RCC 7860 (cell line): ENCODE data around the gene PCDHGB5.
A peak's percentile ranks its signal among the peaks of the same experiment; 100 is the strongest.
"Not testable (repeated sequence)": the region's sequence is repeated elsewhere in the genome, so short reads cannot be mapped to it uniquely, and the experiment has no call there.

Experiments used
- DNase-seq: peaks from one replicate; pipeline ENCODE4 v3.0.0-alpha.2; 2015; ENCODE audit warnings: low spot score
- FAIRE-seq: peaks from 2 replicates; lab custom pipeline; 2012; peaks lifted over from hg19 to GRCh38; lab: Jason Lieb, UNC

Gene PCDHGB5

GRCh38 chr5:141397756-141398551, at the start of gene PCDHGB5:
Gene PCDHGB5, plus strand, starts transcription at chr5:141397947. Its CDS starts 181 bp downstream, at chr5:141398128.
- not testable (repeated sequence) for FAIRE-seq

GRCh38 chr5:141349917-141350619, 47.7 kb upstream of the PCDHGB5 start, which contains the start of gene PCDHGB1:
Gene PCDHGB1, plus strand, starts transcription at chr5:141350099. Its CDS starts 162 bp downstream, at chr5:141350261.
- FAIRE-seq (no peak), DNase-seq (no peak)

More at GRCh38 chr5:141397756-141398551, at the start of gene PCDHGB5:
- DNase-seq = not testable (repeated sequence)

- FAIRE-seq (no peak), DNase-seq (no peak)
These were observed 46.2 kb upstream of the PCDHGB5 start for GRCh38 chr5:141351591-141351990.

- FAIRE-seq = no peak
- DNase-seq = no peak
These were observed 42.8 kb upstream of the PCDHGB5 start, which contains the start of gene PCDHGA4 for GRCh38 chr5:141354900-141355469. Gene PCDHGA4, plus strand, starts transcription at chr5:141355021. Its CDS starts 87 bp downstream, at chr5:141355108.

GRCh38 chr5:141355641-141356040, 42.1 kb upstream of the PCDHGB5 start:
- FAIRE-seq (no peak), DNase-seq (no peak)

GRCh38 chr5:141356133-141356532, 41.6 kb upstream of the PCDHGB5 start:
- DNase-seq (no peak), FAIRE-seq (no peak)

GRCh38 chr5:141356950-141357349, 40.8 kb upstream of the PCDHGB5 start:
- FAIRE-seq (no peak), DNase-seq (no peak)

- DNase-seq (no peak), FAIRE-seq (peak; percentile 2)
These were observed 37.8 kb upstream of the PCDHGB5 start, which contains the start of gene PCDHGB2 for GRCh38 chr5:141359790-141360426. Gene PCDHGB2, plus strand, starts transcription at chr5:141359994. Its CDS starts 142 bp downstream, at chr5:141360136.

- DNase-seq (no peak), FAIRE-seq (no peak)
These were observed 37.1 kb upstream of the PCDHGB5 start for GRCh38 chr5:141360685-141361084.

GRCh38 chr5:141362719-141363118, 35.0 kb upstream of the PCDHGB5 start:
- DNase-seq (no peak), FAIRE-seq (no peak)

GRCh38 chr5:141363952-141364660, 33.6 kb upstream of the PCDHGB5 start, which contains the start of gene PCDHGA5:
Gene PCDHGA5, plus strand, starts transcription at chr5:141364162. Its CDS starts 169 bp downstream, at chr5:141364331.
- no peak for FAIRE-seq
- DNase-seq = no peak

GRCh38 chr5:141366016-141366896, 31.5 kb upstream of the PCDHGB5 start:
- FAIRE-seq = no peak

GRCh38 chr5:141369994-141370848, 27.5 kb upstream of the PCDHGB5 start, which contains the start of gene PCDHGB3:
Gene PCDHGB3, plus strand, starts transcription at chr5:141370242. Its CDS starts 153 bp downstream, at chr5:141370395.
- FAIRE-seq (no peak), DNase-seq (no peak)

More at GRCh38 chr5:141366016-141366896, 31.5 kb upstream of the PCDHGB5 start:
- no peak for DNase-seq

- FAIRE-seq = no peak
- DNase-seq = no peak
These were observed 25.9 kb upstream of the PCDHGB5 start for GRCh38 chr5:141371572-141372475.

GRCh38 chr5:141373673-141374317, 24.0 kb upstream of the PCDHGB5 start, which contains the start of gene PCDHGA6:
Gene PCDHGA6, plus strand, starts transcription at chr5:141373891. Its CDS starts 193 bp downstream, at chr5:141374084.
- FAIRE-seq = no peak
- DNase-seq = no peak

- DNase-seq = no peak
- FAIRE-seq = no peak
These were observed 23.1 kb upstream of the PCDHGB5 start for GRCh38 chr5:141374627-141375026.
